ENCODE data around the gene RANBP10. TPM values are rescaled to one million over a fixed set of nuclear protein-coding genes. Genes with fewer than 3 reads are reported as not detected.

RANBP10 gene
- total and polyA plus RNA-seq, 2 of the 13 experiments (the other 11 are each of a cell fraction or from before 2014, with no cell fraction given), result 9.2 to 22.7 TPM

DNA sequence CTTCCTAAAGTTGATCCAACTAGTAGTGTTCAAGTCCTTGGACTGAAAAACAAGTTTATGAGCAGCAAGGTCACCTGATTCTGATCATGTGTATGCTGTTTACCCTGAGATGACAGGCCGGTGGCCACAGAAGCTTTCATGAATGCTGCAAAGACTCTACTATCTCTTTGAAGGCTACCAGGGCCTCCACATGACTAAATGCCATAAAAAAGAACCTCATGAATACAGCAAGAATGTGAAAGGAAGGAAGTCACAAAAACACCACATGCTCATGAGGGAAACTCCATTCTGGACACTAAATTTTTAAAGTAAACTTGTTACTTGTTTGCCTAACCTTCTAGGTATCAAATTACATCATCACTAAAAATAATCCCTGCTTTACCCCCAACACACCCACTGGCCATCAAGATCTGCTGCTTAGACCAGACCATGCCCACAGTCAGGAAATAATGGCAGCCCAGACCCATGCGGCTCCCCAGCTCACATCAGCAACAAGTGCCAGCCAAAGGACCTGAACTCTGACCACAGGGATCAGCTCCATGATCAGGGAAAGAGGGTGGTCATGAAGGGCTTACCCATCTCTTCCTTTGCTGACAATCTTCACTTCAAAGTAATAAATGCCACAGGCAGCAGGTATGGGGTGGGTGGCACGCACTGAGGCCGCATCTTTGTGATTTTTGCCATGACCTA lies 1.4 kb downstream of the RANBP10 start (continued):
- TF ChIP-seq NFIC (IDR thresholded peaks at IDR 0.05; ENCODE audit: low read length) (no peak), SMAD1 (CRISPR knock-in tag; IDR thresholded peaks at IDR 0.05; ENCODE audit: borderline replicate concordance, low read depth) (no peak), HCFC1 (IDR thresholded peaks at IDR 0.05; ENCODE audit: low read depth, low read length) (no peak), HNRNPUL1 (IDR thresholded peaks at IDR 0.05; ENCODE audit: low read depth, low read length) (no peak), FOXC1 (CRISPR knock-in tag; IDR thresholded peaks at IDR 0.05; ENCODE audit: borderline replicate concordance) (no peak), TSC22D2 (CRISPR knock-in tag; IDR thresholded peaks at IDR 0.05; ENCODE audit: borderline replicate concordance) (no peak), ZSCAN30 (CRISPR knock-in tag; IDR thresholded peaks at IDR 0.05) (no peak), CBX5 (CRISPR knock-in tag; IDR thresholded peaks at IDR 0.05; ENCODE audit: borderline replicate concordance) (no peak), ZNF207 (IDR thresholded peaks at IDR 0.05; ENCODE audit: borderline replicate concordance) (no peak), SP4 (CRISPR knock-in tag; IDR thresholded peaks at IDR 0.05) (no peak), ZNF383 (CRISPR knock-in tag; IDR thresholded peaks at IDR 0.05; ENCODE audit: borderline replicate concordance) (no peak), ERF (CRISPR knock-in tag; IDR thresholded peaks at IDR 0.05) (no peak; the same call in 1 of the 2 replicates), ZC3H13 (CRISPR knock-in tag; IDR thresholded peaks at IDR 0.05) (no peak), ZNF253 (CRISPR knock-in tag; IDR thresholded peaks at IDR 0.05; ENCODE audit: borderline replicate concordance) (no peak), BHLHE40 (IDR thresholded peaks at IDR 0.05; ENCODE audit: low read length) (peak; percentile 47; the same call in 1 of the 2 replicates)
- TF ChIP-seq, protein P1, sequence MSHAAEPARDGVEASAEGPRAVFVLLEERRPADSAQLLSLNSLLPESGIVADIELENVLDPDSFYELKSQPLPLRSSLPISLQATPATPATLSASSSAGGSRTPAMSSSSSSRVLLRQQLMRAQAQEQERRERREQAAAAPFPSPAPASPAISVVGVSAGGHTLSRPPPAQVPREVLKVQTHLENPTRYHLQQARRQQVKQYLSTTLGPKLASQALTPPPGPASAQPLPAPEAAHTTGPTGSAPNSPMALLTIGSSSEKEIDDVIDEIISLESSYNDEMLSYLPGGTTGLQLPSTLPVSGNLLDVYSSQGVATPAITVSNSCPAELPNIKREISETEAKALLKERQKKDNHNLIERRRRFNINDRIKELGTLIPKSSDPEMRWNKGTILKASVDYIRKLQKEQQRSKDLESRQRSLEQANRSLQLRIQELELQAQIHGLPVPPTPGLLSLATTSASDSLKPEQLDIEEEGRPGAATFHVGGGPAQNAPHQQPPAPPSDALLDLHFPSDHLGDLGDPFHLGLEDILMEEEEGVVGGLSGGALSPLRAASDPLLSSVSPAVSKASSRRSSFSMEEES (CRISPR knock-in tag; IDR thresholded peaks at IDR 0.05), result peak; percentile 96
- TF ChIP-seq, protein P2, sequence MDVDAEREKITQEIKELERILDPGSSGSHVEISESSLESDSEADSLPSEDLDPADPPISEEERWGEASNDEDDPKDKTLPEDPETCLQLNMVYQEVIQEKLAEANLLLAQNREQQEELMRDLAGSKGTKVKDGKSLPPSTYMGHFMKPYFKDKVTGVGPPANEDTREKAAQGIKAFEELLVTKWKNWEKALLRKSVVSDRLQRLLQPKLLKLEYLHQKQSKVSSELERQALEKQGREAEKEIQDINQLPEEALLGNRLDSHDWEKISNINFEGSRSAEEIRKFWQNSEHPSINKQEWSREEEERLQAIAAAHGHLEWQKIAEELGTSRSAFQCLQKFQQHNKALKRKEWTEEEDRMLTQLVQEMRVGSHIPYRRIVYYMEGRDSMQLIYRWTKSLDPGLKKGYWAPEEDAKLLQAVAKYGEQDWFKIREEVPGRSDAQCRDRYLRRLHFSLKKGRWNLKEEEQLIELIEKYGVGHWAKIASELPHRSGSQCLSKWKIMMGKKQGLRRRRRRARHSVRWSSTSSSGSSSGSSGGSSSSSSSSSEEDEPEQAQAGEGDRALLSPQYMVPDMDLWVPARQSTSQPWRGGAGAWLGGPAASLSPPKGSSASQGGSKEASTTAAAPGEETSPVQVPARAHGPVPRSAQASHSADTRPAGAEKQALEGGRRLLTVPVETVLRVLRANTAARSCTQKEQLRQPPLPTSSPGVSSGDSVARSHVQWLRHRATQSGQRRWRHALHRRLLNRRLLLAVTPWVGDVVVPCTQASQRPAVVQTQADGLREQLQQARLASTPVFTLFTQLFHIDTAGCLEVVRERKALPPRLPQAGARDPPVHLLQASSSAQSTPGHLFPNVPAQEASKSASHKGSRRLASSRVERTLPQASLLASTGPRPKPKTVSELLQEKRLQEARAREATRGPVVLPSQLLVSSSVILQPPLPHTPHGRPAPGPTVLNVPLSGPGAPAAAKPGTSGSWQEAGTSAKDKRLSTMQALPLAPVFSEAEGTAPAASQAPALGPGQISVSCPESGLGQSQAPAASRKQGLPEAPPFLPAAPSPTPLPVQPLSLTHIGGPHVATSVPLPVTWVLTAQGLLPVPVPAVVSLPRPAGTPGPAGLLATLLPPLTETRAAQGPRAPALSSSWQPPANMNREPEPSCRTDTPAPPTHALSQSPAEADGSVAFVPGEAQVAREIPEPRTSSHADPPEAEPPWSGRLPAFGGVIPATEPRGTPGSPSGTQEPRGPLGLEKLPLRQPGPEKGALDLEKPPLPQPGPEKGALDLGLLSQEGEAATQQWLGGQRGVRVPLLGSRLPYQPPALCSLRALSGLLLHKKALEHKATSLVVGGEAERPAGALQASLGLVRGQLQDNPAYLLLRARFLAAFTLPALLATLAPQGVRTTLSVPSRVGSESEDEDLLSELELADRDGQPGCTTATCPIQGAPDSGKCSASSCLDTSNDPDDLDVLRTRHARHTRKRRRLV (CRISPR knock-in tag; IDR thresholded peaks at IDR 0.05), result no peak
- TF ChIP-seq, protein P3, sequence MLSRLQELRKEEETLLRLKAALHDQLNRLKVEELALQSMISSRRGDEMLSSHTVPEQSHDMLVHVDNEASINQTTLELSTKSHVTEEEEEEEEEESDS (CRISPR knock-in tag; IDR thresholded peaks at IDR 0.05; ENCODE audit: borderline replicate concordance), result no peak
- TF ChIP-seq, protein P4, sequence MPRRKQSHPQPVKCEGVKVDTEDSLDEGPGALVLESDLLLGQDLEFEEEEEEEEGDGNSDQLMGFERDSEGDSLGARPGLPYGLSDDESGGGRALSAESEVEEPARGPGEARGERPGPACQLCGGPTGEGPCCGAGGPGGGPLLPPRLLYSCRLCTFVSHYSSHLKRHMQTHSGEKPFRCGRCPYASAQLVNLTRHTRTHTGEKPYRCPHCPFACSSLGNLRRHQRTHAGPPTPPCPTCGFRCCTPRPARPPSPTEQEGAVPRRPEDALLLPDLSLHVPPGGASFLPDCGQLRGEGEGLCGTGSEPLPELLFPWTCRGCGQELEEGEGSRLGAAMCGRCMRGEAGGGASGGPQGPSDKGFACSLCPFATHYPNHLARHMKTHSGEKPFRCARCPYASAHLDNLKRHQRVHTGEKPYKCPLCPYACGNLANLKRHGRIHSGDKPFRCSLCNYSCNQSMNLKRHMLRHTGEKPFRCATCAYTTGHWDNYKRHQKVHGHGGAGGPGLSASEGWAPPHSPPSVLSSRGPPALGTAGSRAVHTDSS (CRISPR knock-in tag; conservative IDR thresholded peaks at IDR 0.05), result no peak
- TF ChIP-seq, protein P5, sequence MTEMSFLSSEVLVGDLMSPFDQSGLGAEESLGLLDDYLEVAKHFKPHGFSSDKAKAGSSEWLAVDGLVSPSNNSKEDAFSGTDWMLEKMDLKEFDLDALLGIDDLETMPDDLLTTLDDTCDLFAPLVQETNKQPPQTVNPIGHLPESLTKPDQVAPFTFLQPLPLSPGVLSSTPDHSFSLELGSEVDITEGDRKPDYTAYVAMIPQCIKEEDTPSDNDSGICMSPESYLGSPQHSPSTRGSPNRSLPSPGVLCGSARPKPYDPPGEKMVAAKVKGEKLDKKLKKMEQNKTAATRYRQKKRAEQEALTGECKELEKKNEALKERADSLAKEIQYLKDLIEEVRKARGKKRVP (CRISPR knock-in tag; IDR thresholded peaks at IDR 0.05), result no peak

Measured in HepG2 (cell line).